PC-3 (cell line): Measurements from ENCODE around the gene AFM. TPM values are rescaled to one million over a fixed set of nuclear protein-coding genes. Genes with fewer than 3 reads are reported as not detected.

Experiments
- ATAC-seq: fragments of 200-7000 bp; cut with Tn5 transposase; 2 replicates; pipeline ENCODE4 v1.9.1; 2020; ENCODE audit warnings: mild to moderate bottlenecking, moderate library complexity
- BruUV-seq: library from RNA; stranded (reverse); fragments of 400-500 nt; replicated peaks from 2 replicates; lab custom pipeline; 2021; lab: Mats Ljungman, UMichigan
- CTCF ChIA-PET: fragments of 300-600 bp; sonication (Branson Sonifier 250); formaldehyde crosslinking; loops from one replicate; lab custom pipeline; 2022; ENCODE audit warnings: antibody characterized with exemption; lab: Charles Lee
- POLR2A ChIA-PET: fragments of 300-600 bp; sonication (Branson Sonifier 250); formaldehyde crosslinking; loops from one replicate; lab custom pipeline; 2022; ENCODE audit warnings: antibody characterized with exemption; ENCODE audit not compliant: unreplicated experiment; lab: Charles Lee
- DNase-seq: peaks from one replicate; pipeline ENCODE4 v3.0.0-alpha.2; 2015
- H2AFZ ChIP-seq: fragments of 300-600 bp; sonication (generic); 2 replicates; pipeline ENCODE4 v1.6.0; 2016; ENCODE audit warnings: antibody characterized with exemption, low read length
- H3F3A ChIP-seq: fragments of 300-600 bp; sonication (generic); one replicate; pipeline ENCODE4 v1.6.0; 2017; ENCODE audit warnings: antibody characterized with exemption, low read length, control low read depth, mild to moderate bottlenecking; ENCODE audit not compliant: unreplicated experiment
- H3K27ac ChIP-seq: fragments of 300-600 bp; sonication (generic); 2 replicates; pipeline ENCODE4 v1.5.1; 2016; ENCODE audit warnings: mild to moderate bottlenecking, low read length
- H3K27me3 ChIP-seq: fragments of 300-600 bp; sonication (generic); 2 replicates; pipeline ENCODE4 v1.6.1; 2016; ENCODE audit warnings: low read length, mixed read lengths
- H3K36me3 ChIP-seq: fragments of 300-600 bp; sonication (generic); 2 replicates; pipeline ENCODE4 v1.6.1; 2016; ENCODE audit warnings: low read depth, mixed run types, low read length, mixed read lengths
- H3K4me1 ChIP-seq: fragments of 300-600 bp; sonication (generic); 2 replicates; pipeline ENCODE4 v1.5.1; 2016; ENCODE audit warnings: low read length; ENCODE audit not compliant: insufficient read depth
- H3K4me2 ChIP-seq: fragments of 300-600 bp; sonication (generic); 2 replicates; pipeline ENCODE4 v1.6.0; 2016; ENCODE audit warnings: low read length
- H3K4me3 ChIP-seq: fragments of 300-600 bp; sonication (generic); 2 replicates; pipeline ENCODE4 v1.5.1; 2016; ENCODE audit warnings: mild to moderate bottlenecking, low read length, mixed read lengths
- H3K79me2 ChIP-seq: fragments of 300-600 bp; sonication (generic); 2 replicates; pipeline ENCODE4 v1.6.1; 2017; ENCODE audit warnings: low read length, mixed read lengths
- H3K9ac ChIP-seq: fragments of 300-600 bp; sonication (generic); 2 replicates; pipeline ENCODE4 v1.6.0; 2016; ENCODE audit warnings: mild to moderate bottlenecking, low read length
- H3K9me2 ChIP-seq: fragments of 300-600 bp; sonication (generic); replicated peaks from 2 replicates; pipeline ENCODE4 v1.6.1; 2016; ENCODE audit warnings: mixed run types, low read length, mixed read lengths
- H3K9me3 ChIP-seq: fragments of 300-600 bp; sonication (generic); 2 replicates; pipeline ENCODE4 v1.6.1; 2016; ENCODE audit warnings: low read length, mixed read lengths
- H4K20me1 ChIP-seq: fragments of 300-600 bp; sonication (generic); 2 replicates; pipeline ENCODE4 v1.6.1; 2016; ENCODE audit warnings: low read length, mixed read lengths
- EZH2 ChIP-seq: fragments of 300-600 bp; sonication (generic); IDR thresholded peaks from one replicate; pipeline ENCODE4 v1.6.1; 2017; ENCODE audit warnings: antibody characterized with exemption, mild to moderate bottlenecking, low read length; ENCODE audit not compliant: unreplicated experiment
- EZH2phosphoT487 ChIP-seq: fragments of 300-600 bp; sonication (generic); IDR thresholded peaks from 2 replicates; pipeline ENCODE4 v1.6.1; 2018; ENCODE audit warnings: mild to moderate bottlenecking, antibody characterized with exemption, low read length, borderline replicate concordance
- intact Hi-C: fragments of 100-400 bp; cut with micrococcal nuclease; formaldehyde crosslinking; loops from 2 replicates; pipeline ENCODE4 v1.9.0; 2023
- total RNA-seq: library from RNA; depleted of rRNA; stranded (reverse); fragments of >200 nt; gene quantifications from 2 replicates; pipeline ENCODE4 v1.2.3, GENCODE V29; 2014
- TF ChIP-seq, protein P1 (sequence below): fragments of 300-600 bp; sonication (generic); conservative IDR thresholded peaks from 2 replicates; pipeline ENCODE4 v1.5.1; 2017; ENCODE audit warnings: antibody characterized with exemption, low read depth, mild to moderate bottlenecking, low read length

The AFM gene
- total RNA-seq, 1 experiment from 2014 or later, result not detected

DNA sequence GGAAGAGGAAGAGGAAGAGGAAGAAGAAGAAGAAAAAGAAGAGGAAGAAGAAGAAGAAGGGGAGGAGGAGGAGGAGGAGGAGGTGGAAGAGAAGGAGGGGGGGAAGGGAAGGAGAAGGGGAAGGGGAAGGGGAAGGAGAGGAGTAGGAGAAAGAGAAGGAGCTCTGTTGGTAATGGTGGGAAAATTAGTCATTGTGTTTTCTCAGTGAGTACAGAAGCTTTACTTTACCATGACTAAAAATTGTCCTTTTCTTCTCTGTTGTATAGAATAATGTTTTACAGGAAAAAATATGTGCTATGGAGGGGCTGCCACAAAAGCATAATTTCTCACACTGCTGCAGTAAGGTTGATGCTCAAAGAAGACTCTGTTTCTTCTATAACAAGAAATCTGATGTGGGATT is 4.1 kb downstream of the AFM start:
- no peak overlapping the region for H3K9ac ChIP-seq
- CTCF ChIA-PET, result no interaction called here
- H3K4me3 ChIP-seq, result no peak overlapping the region
- peaks cover 37% of the 10 kb centered on the region for H3K27me3 ChIP-seq
- H3K4me1 ChIP-seq, result no peaks in the 10 kb centered on the region
- BruUV-seq, result no TSS peak
- ATAC-seq, result no peak
- DNase-seq, result no peak
- H2AFZ ChIP-seq, result no peak overlapping the region
- H3K9me2 ChIP-seq, result no peaks in the 10 kb centered on the region
- H4K20me1 ChIP-seq, result no peaks in the 10 kb centered on the region
- no peak overlapping the region for H3K4me2 ChIP-seq
- POLR2A ChIA-PET, result no interaction called here
- no peaks in the 10 kb centered on the region for H3K36me3 ChIP-seq
- H3F3A ChIP-seq, result no peaks in the 10 kb centered on the region
- H3K27ac ChIP-seq, result no peak overlapping the region
- no peaks in the 10 kb centered on the region for H3K79me2 ChIP-seq
- intact Hi-C loops, result no loop called here
- no peak for TF ChIP-seq EZH2
- no peak for TF ChIP-seq EZH2phosphoT487
- TF ChIP-seq, protein P1, sequence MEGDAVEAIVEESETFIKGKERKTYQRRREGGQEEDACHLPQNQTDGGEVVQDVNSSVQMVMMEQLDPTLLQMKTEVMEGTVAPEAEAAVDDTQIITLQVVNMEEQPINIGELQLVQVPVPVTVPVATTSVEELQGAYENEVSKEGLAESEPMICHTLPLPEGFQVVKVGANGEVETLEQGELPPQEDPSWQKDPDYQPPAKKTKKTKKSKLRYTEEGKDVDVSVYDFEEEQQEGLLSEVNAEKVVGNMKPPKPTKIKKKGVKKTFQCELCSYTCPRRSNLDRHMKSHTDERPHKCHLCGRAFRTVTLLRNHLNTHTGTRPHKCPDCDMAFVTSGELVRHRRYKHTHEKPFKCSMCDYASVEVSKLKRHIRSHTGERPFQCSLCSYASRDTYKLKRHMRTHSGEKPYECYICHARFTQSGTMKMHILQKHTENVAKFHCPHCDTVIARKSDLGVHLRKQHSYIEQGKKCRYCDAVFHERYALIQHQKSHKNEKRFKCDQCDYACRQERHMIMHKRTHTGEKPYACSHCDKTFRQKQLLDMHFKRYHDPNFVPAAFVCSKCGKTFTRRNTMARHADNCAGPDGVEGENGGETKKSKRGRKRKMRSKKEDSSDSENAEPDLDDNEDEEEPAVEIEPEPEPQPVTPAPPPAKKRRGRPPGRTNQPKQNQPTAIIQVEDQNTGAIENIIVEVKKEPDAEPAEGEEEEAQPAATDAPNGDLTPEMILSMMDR, result no peak
- no peaks in the 10 kb centered on the region for H3K9me3 ChIP-seq

DNA sequence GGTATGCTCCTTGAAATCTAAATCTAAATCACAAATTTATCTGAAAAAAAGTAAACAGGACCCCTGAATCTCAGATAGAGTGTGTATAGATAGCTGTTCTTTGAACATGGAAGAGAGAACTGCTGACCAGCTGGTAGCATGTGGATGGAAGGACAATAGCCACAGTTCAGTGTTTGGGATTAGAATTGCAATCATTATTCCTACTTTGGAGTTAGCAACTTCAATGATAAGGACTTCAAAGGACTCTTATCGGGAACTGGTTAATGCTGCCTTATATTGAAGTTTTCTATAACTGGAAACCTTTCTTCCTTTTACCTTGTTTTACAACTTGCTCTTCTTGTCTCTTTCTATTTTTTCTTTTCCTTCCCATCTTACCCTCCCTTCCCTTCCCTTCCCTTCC is 5.0 kb downstream of the AFM start:
- POLR2A ChIA-PET, result no interaction called here

DNA sequence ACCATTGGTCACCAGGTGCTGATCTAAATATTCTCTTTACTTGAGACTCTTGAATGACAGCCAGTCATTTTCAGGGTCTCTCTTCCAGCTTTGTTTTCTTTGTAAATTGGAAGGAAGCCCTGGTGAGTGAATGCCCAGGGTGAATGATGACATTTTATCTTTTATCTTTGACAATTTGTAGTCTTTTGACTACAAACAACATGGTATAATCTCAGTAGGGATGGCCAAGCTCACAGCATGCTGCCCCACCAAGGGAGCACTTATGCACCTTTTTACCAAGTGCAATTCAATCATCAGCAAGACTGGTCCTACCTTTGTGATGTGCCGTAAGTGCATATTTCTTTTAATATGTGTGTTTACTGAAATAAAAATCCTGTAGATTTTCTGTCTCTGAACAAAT is 5.7 kb downstream of the AFM start:
- Histone ChIP-seq H2AFZ (no peak overlapping the region), H3F3A (no peaks in the 10 kb centered on the region), H4K20me1 (no peaks in the 10 kb centered on the region), H3K4me3 (no peak overlapping the region), H3K27ac (no peak overlapping the region), H3K9me2 (no peaks in the 10 kb centered on the region), H3K9me3 (no peaks in the 10 kb centered on the region), H3K9ac (no peak overlapping the region), H3K27me3 (peaks cover 40% of the 10 kb centered on the region), H3K4me1 (no peaks in the 10 kb centered on the region), H3K4me2 (no peak overlapping the region), H3K79me2 (no peaks in the 10 kb centered on the region), H3K36me3 (no peaks in the 10 kb centered on the region)
- BruUV-seq, result no TSS peak
- ChIA-PET CTCF (no interaction called here), POLR2A (no interaction called here)
- intact Hi-C loops, result no loop called here
- DNase-seq (no peak), ATAC-seq (no peak)
- TF ChIP-seq, protein P1, result no peak
- TF ChIP-seq EZH2phosphoT487 (no peak), EZH2 (no peak)

More for the DNA sequence above, 5.0 kb downstream of the AFM start:
- Histone ChIP-seq H3K9ac (no peak overlapping the region), H3K4me1 (no peaks in the 10 kb centered on the region), H3K36me3 (no peaks in the 10 kb centered on the region), H3F3A (no peaks in the 10 kb centered on the region), H3K79me2 (no peaks in the 10 kb centered on the region), H3K9me3 (no peaks in the 10 kb centered on the region), H3K27ac (no peak overlapping the region), H3K4me2 (no peak overlapping the region), H4K20me1 (no peaks in the 10 kb centered on the region), H3K9me2 (no peaks in the 10 kb centered on the region), H3K4me3 (no peak overlapping the region), H2AFZ (no peak overlapping the region), H3K27me3 (peaks cover 37% of the 10 kb centered on the region)
- TF ChIP-seq EZH2phosphoT487 (no peak), EZH2 (no peak)
- TF ChIP-seq, protein P1, result no peak
- ATAC-seq (no peak), DNase-seq (no peak)
- no TSS peak for BruUV-seq
- CTCF ChIA-PET, result no interaction called here
- intact Hi-C loops, result no loop called here
